CD4-positive, alpha-beta T cell treated with Interleukin-12 subunit alpha and Interleukin-12 subunit beta, for 1 hour (primary cell): ENCODE data around the gene RAX2.
"Not testable (repeated sequence)": the region's sequence is repeated elsewhere in the genome, so short reads cannot be mapped to it uniquely, and the experiment has no call there.

Source experiments
- DNase-seq: peaks from one replicate; pipeline ENCODE4 v3.0.0-alpha.2; 2020

RAX2 gene

GRCh38 chr19:3775831-3776230 is 3.8 kb upstream of the RAX2 start:
- DNase-seq, result no peak

- no peak for DNase-seq
Observed at GRCh38 chr19:3775374-3775711, 3.3 kb upstream of the RAX2 start.

GRCh38 chr19:3774621-3775373 is 2.8 kb upstream of the RAX2 start:
- DNase-seq, result no peak

GRCh38 chr19:3773814-3774515 is 1.9 kb upstream of the RAX2 start:
- DNase-seq, result no peak

GRCh38 chr19:3771000-3771905 is 775 bp downstream of the RAX2 start:
- no peak for DNase-seq

- no peak for DNase-seq
Observed at GRCh38 chr19:3770136-3770999, 1.7 kb downstream of the RAX2 start.

- no peak for DNase-seq
Observed at GRCh38 chr19:3769494-3769893, 2.5 kb downstream of the RAX2 start.

GRCh38 chr19:3768748-3769099 is 3.3 kb downstream of the RAX2 start:
- DNase-seq, result no peak

GRCh38 chr19:3768015-3768747 is 3.8 kb downstream of the RAX2 start:
- no peak for DNase-seq

GRCh38 chr19:3767050-3767449 is 5.0 kb downstream of the RAX2 start:
- DNase-seq, result no peak

GRCh38 chr19:3766520-3766919 is 5.5 kb downstream of the RAX2 start:
- DNase-seq, result peak; percentile 21

GRCh38 chr19:3765757-3766156 is 6.3 kb downstream of the RAX2 start:
- not testable (repeated sequence) for DNase-seq

GRCh38 chr19:3765121-3765520 is 6.9 kb downstream of the RAX2 start:
- DNase-seq, result no peak

GRCh38 chr19:3762501-3763459 is 9.2 kb downstream of the RAX2 start, which contains the start of gene MRPL54:
Gene MRPL54, plus strand, starts transcription at chr19:3762682. Its CDS starts 19 bp downstream, at chr19:3762701.
- peak; percentile 99 for DNase-seq

GRCh38 chr19:3762130-3762473 is 9.9 kb downstream of the RAX2 start:
- DNase-seq, result no peak

- peak; percentile 96 for DNase-seq
Observed at GRCh38 chr19:3761382-3762129, 10.5 kb downstream of the RAX2 start, which contains the start of gene APBA3. Gene APBA3, minus strand, starts transcription at chr19:3761692. Its CDS starts 1,428 bp downstream, at chr19:3760264.

- DNase-seq, result peak; percentile 60
Observed at GRCh38 chr19:3760871-3761361, 11.1 kb downstream of the RAX2 start.

GRCh38 chr19:3759482-3760254 is 12.4 kb downstream of the RAX2 start:
- DNase-seq, result no peak

GRCh38 chr19:3758297-3758696 is 13.7 kb downstream of the RAX2 start:
- DNase-seq, result not testable (repeated sequence)
